HepG2 (cell line): Measurements from ENCODE around the gene RAB3C. TPM values are rescaled to one million over a fixed set of nuclear protein-coding genes. Genes with fewer than 3 reads are reported as not detected.

ENCODE experiments used
- BHLHE40 ChIP-seq: IDR thresholded peaks from 2 replicates; pipeline ENCODE4 v1.6.1; 2011; ENCODE audit warnings: low read length, improper control_type of control experiment
- BORCS8-MEF2B ChIP-seq: sonication (generic); formaldehyde crosslinking; IDR thresholded peaks from 2 replicates; pipeline ENCODE4 v1.8.0; 2022; ENCODE audit warnings: mild to moderate bottlenecking, missing genetic modification reagents
- DMAP1 ChIP-seq: IDR thresholded peaks from 2 replicates; pipeline ENCODE4 v1.6.1; 2016
- FLYWCH1 ChIP-seq: sonication (generic); formaldehyde crosslinking; IDR thresholded peaks from 2 replicates; pipeline ENCODE4 v1.8.1; 2023; ENCODE audit warnings: mild to moderate bottlenecking, missing genetic modification reagents
- FOXJ3 ChIP-seq: sonication (generic); formaldehyde crosslinking; IDR thresholded peaks from 2 replicates; pipeline ENCODE4 v1.4.0; 2020; ENCODE audit warnings: missing genetic modification reagents, mild to moderate bottlenecking, borderline replicate concordance
- HNRNPL ChIP-seq: fragments of 200-400 bp; formaldehyde crosslinking; IDR thresholded peaks from 2 replicates; pipeline ENCODE4 v1.6.1; 2017; ENCODE audit warnings: mild to moderate bottlenecking, low read depth, low read length
- HOXA3 ChIP-seq: sonication (generic); formaldehyde crosslinking; IDR thresholded peaks from 2 replicates; pipeline ENCODE4 v1.5.0; 2020; ENCODE audit warnings: missing genetic modification reagents
- MAFK ChIP-seq, 2 experiments: IDR thresholded peaks in 1 of 2; conservative IDR thresholded peaks in 1 of 2; 2 replicates each; pipeline ENCODE4 v1.6.1; 2011; ENCODE audit warnings: improper control_type of control experiment in 2 of 2, low read length in 2 of 2
- MIXL1 ChIP-seq: IDR thresholded peaks from 2 replicates; pipeline ENCODE4 v1.6.1; 2016
- PATZ1 ChIP-seq: sonication (generic); formaldehyde crosslinking; IDR thresholded peaks from 2 replicates; pipeline ENCODE4 v1.4.0; 2020; ENCODE audit warnings: missing genetic modification reagents
- REXO4 ChIP-seq: sonication (generic); formaldehyde crosslinking; IDR thresholded peaks from 2 replicates; pipeline ENCODE4 v1.8.0; 2022; ENCODE audit warnings: missing genetic modification reagents, mild to moderate bottlenecking, borderline replicate concordance
- SALL2 ChIP-seq: sonication (generic); formaldehyde crosslinking; IDR thresholded peaks from 2 replicates; pipeline ENCODE4 v1.8.1; 2023; ENCODE audit warnings: mild to moderate bottlenecking, missing genetic modification reagents, inconsistent platforms
- TEAD3 ChIP-seq: optimal IDR thresholded peaks from 2 replicates; pipeline ENCODE3; 2016; ENCODE audit warnings: borderline replicate concordance
- TFDP1 ChIP-seq: IDR thresholded peaks from 2 replicates; pipeline ENCODE4 v1.6.1; 2016; ENCODE audit warnings: missing compliant biosample characterization, missing genetic modification reagents, borderline replicate concordance
- ZBTB21 ChIP-seq: sonication (generic); formaldehyde crosslinking; IDR thresholded peaks from 2 replicates; pipeline ENCODE4 v1.4.0; 2020; ENCODE audit warnings: missing genetic modification reagents
- ZBTB3 ChIP-seq: sonication (generic); formaldehyde crosslinking; IDR thresholded peaks from 2 replicates; pipeline ENCODE4 v1.4.0; 2020; ENCODE audit warnings: low read depth, mild to moderate bottlenecking, moderate library complexity, missing genetic modification reagents, borderline replicate concordance
- ZBTB43 ChIP-seq: sonication (generic); formaldehyde crosslinking; conservative IDR thresholded peaks from 2 replicates; pipeline ENCODE4 v1.4.0; 2020; ENCODE audit warnings: missing genetic modification reagents
- ZFAT ChIP-seq: sonication (generic); formaldehyde crosslinking; conservative IDR thresholded peaks from 2 replicates; pipeline ENCODE4 v1.8.1; 2023; ENCODE audit warnings: missing genetic modification reagents, inconsistent platforms
- ZNF12 ChIP-seq: sonication (generic); formaldehyde crosslinking; IDR thresholded peaks from 2 replicates; pipeline ENCODE4 v1.5.0; 2020; ENCODE audit warnings: missing genetic modification reagents
- polyA plus RNA-seq, 8 experiments: library from polyadenylated mRNA; depleted of rRNA in 3 of 8; stranded (reverse) in 7 of 8; unstranded in 1 of 8; fragments of >200 nt; fragmentation: Illumina TruSeq in 4 of 8; extraction: Trizol in 4 of 8; gene quantifications; 2 replicates each; pipeline versions ENCODE4 v1.2.1 to v1.2.3, GENCODE V29; 2011 to 2016; ENCODE audit warnings: low read depth in 4 of 8, missing spikeins in 1 of 8, mixed read lengths in 1 of 8; ENCODE audit not compliant: insufficient read depth in 1 of 8
- total RNA-seq, 5 experiments: library from RNA; depleted of rRNA; stranded (reverse); fragments of >200 nt; fragmentation: Illumina TruSeq; extraction: Trizol; gene quantifications; 2 replicates each; pipeline ENCODE4 v1.2.3, GENCODE V29; 2016; ENCODE audit warnings: low read depth in 1 of 5

The RAB3C gene
- total and polyA plus RNA-seq, 2 of the 13 experiments (the other 11 are each of a cell fraction or from before 2014, with no cell fraction given): not detected

GRCh38 chr5:58582803-58583491 is at the start of gene RAB3C (continued):
- TF ChIP-seq FOXJ3 (CRISPR knock-in tag) (no peak), SALL2 (CRISPR knock-in tag) (peak; percentile 52; the same call in 1 of the 2 replicates), ZBTB21 (CRISPR knock-in tag) (no peak), TFDP1 (peak; percentile 61; the same call in 1 of the 2 replicates), PATZ1 (CRISPR knock-in tag) (peak; percentile 35; the same call in 1 of the 2 replicates), HNRNPL (no peak), DMAP1 (CRISPR knock-in tag) (peak; percentile 25; the same call in 1 of the 2 replicates), ZNF12 (CRISPR knock-in tag) (0 out of 2 replicates have a peak, but pooled peaks have one; percentile 29), ZFAT (no peak), BORCS8-MEF2B (peak; percentile 73; the same call in 1 of the 2 replicates), FLYWCH1 (no peak), BHLHE40 (0 out of 2 replicates have a peak, but pooled peaks have one; percentile 8), ZBTB3 (no peak), ZBTB43 (CRISPR knock-in tag) (no peak), MIXL1 (CRISPR knock-in tag) (peak; percentile 35; the same call in 1 of the 2 replicates), REXO4 (CRISPR knock-in tag) (no peak), MAFK (conservative IDR thresholded peaks at IDR 0.05 in 1 of 2, IDR thresholded peaks at IDR 0.05 in 1 of 2; ENCODE audit: low read length in 2 of 2) (no peak), TEAD3 (CRISPR knock-in tag) (peak; percentile 74), HOXA3 (CRISPR knock-in tag) (peak; percentile 48; the same call in 1 of the 2 replicates)
